WERI-Rb-1 (cell line): ENCODE results near the gene PRR19.

ENCODE experiments used
- DNase-seq: peaks from one replicate; pipeline ENCODE4 v3.0.0-alpha.2; 2020
- H3K27ac ChIP-seq: fragments of 250-450 bp; sonication (Bioruptor Pico); 2 replicates; pipeline ENCODE4 v1.5.1; 2020; ENCODE audit warnings: mild to moderate bottlenecking, moderate library complexity
- H3K27me3 ChIP-seq: fragments of 250-450 bp; sonication (Bioruptor Pico); 2 replicates; pipeline ENCODE4 v1.5.1; 2021; ENCODE audit warnings: mild to moderate bottlenecking, low read depth, moderate library complexity; ENCODE audit not compliant: insufficient read depth, severe bottlenecking
- H3K36me3 ChIP-seq: fragments of 250-450 bp; sonication (Bioruptor Pico); 2 replicates; pipeline ENCODE4 v1.5.1; 2020; ENCODE audit warnings: mild to moderate bottlenecking, moderate library complexity
- H3K4me3 ChIP-seq: 2 replicates; pipeline ENCODE4 v1.5.1; 2011; ENCODE audit warnings: low read depth, mild to moderate bottlenecking, control low read depth, low read length
- H3K9me3 ChIP-seq: fragments of 250-450 bp; sonication (Bioruptor Pico); 2 replicates; pipeline ENCODE4 v1.5.1; 2021; ENCODE audit warnings: mild to moderate bottlenecking, moderate library complexity; ENCODE audit not compliant: severe bottlenecking
- CTCF ChIP-seq: IDR thresholded peaks from 2 replicates; pipeline ENCODE4 v1.5.1; 2011; ENCODE audit warnings: low read depth, mild to moderate bottlenecking, control low read depth, inconsistent platforms, low read length

Gene PRR19

GRCh38 chr19:42287827-42288107, 14.2 kb upstream of the PRR19 start:
- no peak for DNase-seq
- Histone ChIP-seq H3K27me3 (no peaks in the 10 kb centered on the region), H3K9me3 (no peaks in the 10 kb centered on the region), H3K27ac (no peak overlapping the region), H3K4me3 (no peak overlapping the region), H3K36me3 (peaks cover 63% of the 10 kb centered on the region)
- TF ChIP-seq CTCF = no peak

- H3K36me3 ChIP-seq = peaks cover 69% of the 10 kb centered on the region
- H3K4me3 ChIP-seq = no peak overlapping the region
- DNase-seq = no peak
- H3K9me3 ChIP-seq = no peaks in the 10 kb centered on the region
- H3K27ac ChIP-seq = no peak overlapping the region
- no peak for TF ChIP-seq CTCF
- H3K27me3 ChIP-seq = no peaks in the 10 kb centered on the region
Observed at GRCh38 chr19:42288387-42288786, 13.5 kb upstream of the PRR19 start.

GRCh38 chr19:42288881-42289555, 12.9 kb upstream of the PRR19 start:
- H3K36me3 ChIP-seq = peaks cover 75% of the 10 kb centered on the region
- 0 out of 2 replicates have a peak, but pooled peaks have one; percentile 12 for TF ChIP-seq CTCF
- no peaks in the 10 kb centered on the region for H3K9me3 ChIP-seq
- no peak overlapping the region for H3K4me3 ChIP-seq
- H3K27me3 ChIP-seq = no peaks in the 10 kb centered on the region
- DNase-seq = no peak
- H3K27ac ChIP-seq = no peak overlapping the region

GRCh38 chr19:42289556-42290041, 12.3 kb upstream of the PRR19 start:
- H3K4me3 ChIP-seq = no peak overlapping the region
- TF ChIP-seq CTCF = no peak
- peaks cover 81% of the 10 kb centered on the region for H3K36me3 ChIP-seq
- H3K9me3 ChIP-seq = no peaks in the 10 kb centered on the region
- no peak overlapping the region for H3K27ac ChIP-seq
- no peak for DNase-seq
- H3K27me3 ChIP-seq = no peaks in the 10 kb centered on the region

- Histone ChIP-seq H3K27ac (no peak overlapping the region), H3K4me3 (no peak overlapping the region), H3K27me3 (no peaks in the 10 kb centered on the region), H3K36me3 (peaks cover 84% of the 10 kb centered on the region), H3K9me3 (no peaks in the 10 kb centered on the region)
- no peak for TF ChIP-seq CTCF
- no peak for DNase-seq
Observed at GRCh38 chr19:42290136-42290522, 11.8 kb upstream of the PRR19 start.
